SK-N-SH treated with all-trans-retinoic acid at 6 μM for 48 hours (cell line): ENCODE data around the gene EEFSEC.

Experiments used
- ATAC-seq: fragments of 200-7000 bp; cut with Tn5 transposase; 3 replicates; pipeline ENCODE4 v1.9.1; 2020; ENCODE audit warnings: mild to moderate bottlenecking, moderate library complexity
- ARNTL ChIP-seq: fragments of 450-650 bp; formaldehyde crosslinking; IDR thresholded peaks from 2 replicates; pipeline ENCODE4 v1.5.0; 2020; ENCODE audit warnings: low read depth, mild to moderate bottlenecking, moderate library complexity, borderline replicate concordance
- CREB5 ChIP-seq: fragments of 250-450 bp; sonication (Bioruptor Pico); IDR thresholded peaks from 2 replicates; pipeline ENCODE4 v1.5.1; 2020; ENCODE audit warnings: low read depth, mild to moderate bottlenecking, moderate library complexity
- CSDC2 ChIP-seq: fragments of 250-450 bp; sonication (Bioruptor Pico); IDR thresholded peaks from 2 replicates; pipeline ENCODE4 v1.5.0; 2020; ENCODE audit warnings: mild to moderate bottlenecking, moderate library complexity
- ESRRG ChIP-seq: fragments of 250-450 bp; sonication (Bioruptor Pico); IDR thresholded peaks from 2 replicates; pipeline ENCODE4 v1.6.1; 2021; ENCODE audit warnings: mild to moderate bottlenecking
- GLIS3 ChIP-seq: fragments of 250-450 bp; sonication (Bioruptor Pico); IDR thresholded peaks from 2 replicates; pipeline ENCODE4 v1.5.0; 2020; ENCODE audit warnings: mild to moderate bottlenecking, moderate library complexity
- ISL1 ChIP-seq: fragments of 250-450 bp; sonication (Bioruptor Pico); IDR thresholded peaks from 2 replicates; pipeline ENCODE4 v2.1.2; 2022; ENCODE audit warnings: mild to moderate bottlenecking, moderate library complexity
- OSR1 ChIP-seq: fragments of 250-450 bp; sonication (Bioruptor Pico); IDR thresholded peaks from 2 replicates; pipeline ENCODE4 v1.8.0; 2022; ENCODE audit warnings: moderate library complexity, mild to moderate bottlenecking, inconsistent platforms
- PPARA ChIP-seq: fragments of 250-450 bp; sonication (Bioruptor Pico); IDR thresholded peaks from 2 replicates; pipeline ENCODE4 v1.5.0; 2020; ENCODE audit warnings: mild to moderate bottlenecking, borderline replicate concordance
- RARB ChIP-seq: fragments of 250-450 bp; sonication (Bioruptor Pico); IDR thresholded peaks from 2 replicates; pipeline ENCODE4 v1.8.0; 2021; ENCODE audit warnings: mild to moderate bottlenecking, moderate library complexity
- SNAI2 ChIP-seq: fragments of 250-450 bp; sonication (Bioruptor Pico); IDR thresholded peaks from 2 replicates; pipeline ENCODE4 v1.5.0; 2020; ENCODE audit warnings: mild to moderate bottlenecking, moderate library complexity
- TCF4 ChIP-seq: fragments of 250-450 bp; sonication (Bioruptor Pico); IDR thresholded peaks from 2 replicates; pipeline ENCODE4 v1.8.0; 2021; ENCODE audit warnings: mild to moderate bottlenecking, moderate library complexity, borderline replicate concordance
- TOX ChIP-seq: fragments of 250-450 bp; sonication (Bioruptor Pico); IDR thresholded peaks from 2 replicates; pipeline ENCODE4 v1.8.0; 2021; ENCODE audit warnings: mild to moderate bottlenecking, moderate library complexity, borderline replicate concordance
- ZC3H10 ChIP-seq: fragments of 250-450 bp; sonication (Bioruptor Pico); IDR thresholded peaks from 2 replicates; pipeline ENCODE4 v1.5.1; 2021; ENCODE audit warnings: mild to moderate bottlenecking, moderate library complexity
- ZFP3 ChIP-seq: fragments of 250-450 bp; sonication (Bioruptor Pico); IDR thresholded peaks from 2 replicates; pipeline ENCODE4 v1.5.0; 2020; ENCODE audit warnings: mild to moderate bottlenecking, moderate library complexity
- ZFP30 ChIP-seq: fragments of 450-650 bp; formaldehyde crosslinking; IDR thresholded peaks from 2 replicates; pipeline ENCODE4 v1.5.0; 2022; ENCODE audit warnings: mild to moderate bottlenecking, moderate library complexity
- ZNF565 ChIP-seq: fragments of 450-650 bp; formaldehyde crosslinking; conservative IDR thresholded peaks from 2 replicates; pipeline ENCODE4 v1.5.0; 2020; ENCODE audit warnings: low read depth, mild to moderate bottlenecking, moderate library complexity
- ZNF70 ChIP-seq: fragments of 450-650 bp; formaldehyde crosslinking; IDR thresholded peaks from 2 replicates; pipeline ENCODE4 v1.5.0; 2020; ENCODE audit warnings: mild to moderate bottlenecking, moderate library complexity
- ZNF8 ChIP-seq: fragments of 450-650 bp; formaldehyde crosslinking; IDR thresholded peaks from 2 replicates; pipeline ENCODE4 v1.5.0; 2020; ENCODE audit warnings: mild to moderate bottlenecking, moderate library complexity
- TF ChIP-seq, protein P1 (sequence below): fragments of 250-450 bp; sonication (Bioruptor Pico); IDR thresholded peaks from 2 replicates; pipeline ENCODE4 v1.5.1; 2021; ENCODE audit warnings: mild to moderate bottlenecking, moderate library complexity
- TF ChIP-seq, protein P2 (sequence below): fragments of 250-450 bp; sonication (Bioruptor Pico); IDR thresholded peaks from 2 replicates; pipeline ENCODE4 v1.5.0; 2020; ENCODE audit warnings: mild to moderate bottlenecking, moderate library complexity

EEFSEC gene

DNA sequence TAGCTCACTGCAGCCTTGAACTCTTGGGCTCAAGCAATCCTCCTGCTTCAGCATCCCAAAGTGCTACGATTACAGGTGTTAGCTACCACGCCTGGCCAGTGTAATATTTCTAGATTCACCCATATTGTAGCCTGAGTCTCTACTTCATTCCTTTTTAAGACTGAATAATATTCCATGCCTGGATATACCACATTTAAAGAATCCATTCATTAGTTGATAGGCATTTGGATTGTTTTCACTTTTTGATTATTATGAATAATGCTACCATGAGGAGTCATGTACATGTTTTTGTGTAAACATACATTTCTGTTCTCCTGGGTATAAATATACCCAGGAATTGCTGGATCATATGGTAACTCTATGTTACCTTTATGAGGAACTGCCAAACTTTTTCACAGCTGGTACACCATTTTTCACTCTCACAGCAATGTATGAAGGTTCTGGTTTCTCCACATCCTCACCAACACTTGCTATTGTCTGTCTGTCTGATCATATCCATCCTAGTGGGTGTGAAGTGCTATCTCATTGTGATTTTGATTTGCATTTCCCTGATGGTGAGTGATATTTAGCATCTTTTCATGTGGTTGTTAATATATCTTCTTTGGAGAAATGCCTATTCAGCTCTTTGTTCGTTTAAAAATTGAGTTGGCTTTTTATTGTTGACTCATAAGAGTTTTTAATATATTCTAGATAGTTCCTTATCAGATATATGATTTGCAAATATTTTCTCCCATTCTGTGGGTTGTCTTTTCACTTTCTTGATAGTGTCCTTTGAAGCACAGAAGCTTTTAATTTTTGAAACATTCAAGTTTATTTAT is 32.6 kb downstream of the EEFSEC start:
- TF ChIP-seq TOX (CRISPR knock-in tag): no peak
- peak; percentile 93 for TF ChIP-seq ZNF8 (CRISPR knock-in tag)
- TF ChIP-seq ZNF70 (CRISPR knock-in tag): no peak
- no peak for TF ChIP-seq OSR1 (CRISPR knock-in tag)
- no peak for ATAC-seq

DNA sequence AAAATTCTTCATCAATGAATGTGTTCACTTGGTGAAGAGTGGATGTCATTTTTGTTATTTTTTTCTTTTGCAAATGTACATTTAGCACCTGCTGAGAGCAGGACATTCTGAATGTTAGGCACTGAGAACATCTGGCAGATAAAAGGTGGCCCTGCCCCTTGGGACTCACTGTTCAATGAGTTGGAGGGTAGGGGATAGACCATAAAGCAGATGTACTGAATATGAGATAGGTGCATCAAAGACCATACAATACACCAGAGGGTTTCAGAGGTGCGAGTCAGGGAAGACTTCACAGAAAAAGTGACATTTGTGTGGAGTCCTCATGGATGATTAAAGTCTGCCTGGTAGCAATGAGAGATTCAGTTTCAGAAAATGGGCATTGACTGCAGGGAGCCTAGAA is 34.2 kb downstream of the EEFSEC start:
- no peak for ATAC-seq
- TF ChIP-seq ISL1 (CRISPR knock-in tag) (no peak), ZNF565 (CRISPR knock-in tag) (no peak), CREB5 (CRISPR knock-in tag) (no peak), PPARA (no peak), ZFP30 (CRISPR knock-in tag) (no peak), SNAI2 (CRISPR knock-in tag) (no peak), CSDC2 (CRISPR knock-in tag) (no peak), GLIS3 (CRISPR knock-in tag) (no peak), RARB (CRISPR knock-in tag) (no peak), TOX (CRISPR knock-in tag) (no peak)
- TF ChIP-seq, all 23 proteins: peak for 0

DNA sequence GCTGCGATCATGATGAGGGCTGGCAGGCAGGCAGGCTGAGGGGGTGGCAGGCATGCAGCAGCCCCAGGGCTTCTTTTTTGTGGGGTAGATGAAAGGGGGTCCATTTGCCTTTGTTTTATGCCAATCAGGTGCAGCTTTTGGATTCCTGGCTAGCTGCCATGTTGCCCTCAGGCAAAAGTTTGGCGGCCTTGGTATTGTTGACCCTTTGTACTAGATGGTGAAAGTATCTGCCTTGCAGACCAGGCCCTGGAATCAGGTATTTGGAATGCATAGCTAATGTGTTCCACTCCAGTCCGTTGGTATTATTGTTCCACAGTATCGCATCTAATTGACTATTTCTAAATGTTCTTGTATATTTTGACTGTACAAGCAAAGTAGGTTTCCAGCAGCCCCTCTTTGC is 35.0 kb downstream of the EEFSEC start:
- ATAC-seq: no peak

GRCh38 chr3:128188956-128189355 is 35.7 kb downstream of the EEFSEC start:
- TF ChIP-seq CREB5 (CRISPR knock-in tag): no peak
- TF ChIP-seq ZC3H10: no peak
- no peak for TF ChIP-seq ZNF70 (CRISPR knock-in tag)
- TF ChIP-seq ISL1 (CRISPR knock-in tag): no peak
- no peak for TF ChIP-seq ZFP3 (CRISPR knock-in tag)
- TF ChIP-seq CSDC2 (CRISPR knock-in tag): no peak
- TF ChIP-seq TCF4 (CRISPR knock-in tag): no peak
- TF ChIP-seq, protein P1, sequence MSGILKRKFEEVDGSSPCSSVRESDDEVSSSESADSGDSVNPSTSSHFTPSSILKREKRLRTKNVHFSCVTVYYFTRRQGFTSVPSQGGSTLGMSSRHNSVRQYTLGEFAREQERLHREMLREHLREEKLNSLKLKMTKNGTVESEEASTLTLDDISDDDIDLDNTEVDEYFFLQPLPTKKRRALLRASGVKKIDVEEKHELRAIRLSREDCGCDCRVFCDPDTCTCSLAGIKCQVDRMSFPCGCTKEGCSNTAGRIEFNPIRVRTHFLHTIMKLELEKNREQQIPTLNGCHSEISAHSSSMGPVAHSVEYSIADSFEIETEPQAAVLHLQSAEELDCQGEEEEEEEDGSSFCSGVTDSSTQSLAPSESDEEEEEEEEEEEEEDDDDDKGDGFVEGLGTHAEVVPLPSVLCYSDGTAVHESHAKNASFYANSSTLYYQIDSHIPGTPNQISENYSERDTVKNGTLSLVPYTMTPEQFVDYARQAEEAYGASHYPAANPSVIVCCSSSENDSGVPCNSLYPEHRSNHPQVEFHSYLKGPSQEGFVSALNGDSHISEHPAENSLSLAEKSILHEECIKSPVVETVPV: no peak
- no peak for TF ChIP-seq ESRRG (CRISPR knock-in tag)
- TF ChIP-seq ZNF8 (CRISPR knock-in tag): no peak
- TF ChIP-seq, protein P2, sequence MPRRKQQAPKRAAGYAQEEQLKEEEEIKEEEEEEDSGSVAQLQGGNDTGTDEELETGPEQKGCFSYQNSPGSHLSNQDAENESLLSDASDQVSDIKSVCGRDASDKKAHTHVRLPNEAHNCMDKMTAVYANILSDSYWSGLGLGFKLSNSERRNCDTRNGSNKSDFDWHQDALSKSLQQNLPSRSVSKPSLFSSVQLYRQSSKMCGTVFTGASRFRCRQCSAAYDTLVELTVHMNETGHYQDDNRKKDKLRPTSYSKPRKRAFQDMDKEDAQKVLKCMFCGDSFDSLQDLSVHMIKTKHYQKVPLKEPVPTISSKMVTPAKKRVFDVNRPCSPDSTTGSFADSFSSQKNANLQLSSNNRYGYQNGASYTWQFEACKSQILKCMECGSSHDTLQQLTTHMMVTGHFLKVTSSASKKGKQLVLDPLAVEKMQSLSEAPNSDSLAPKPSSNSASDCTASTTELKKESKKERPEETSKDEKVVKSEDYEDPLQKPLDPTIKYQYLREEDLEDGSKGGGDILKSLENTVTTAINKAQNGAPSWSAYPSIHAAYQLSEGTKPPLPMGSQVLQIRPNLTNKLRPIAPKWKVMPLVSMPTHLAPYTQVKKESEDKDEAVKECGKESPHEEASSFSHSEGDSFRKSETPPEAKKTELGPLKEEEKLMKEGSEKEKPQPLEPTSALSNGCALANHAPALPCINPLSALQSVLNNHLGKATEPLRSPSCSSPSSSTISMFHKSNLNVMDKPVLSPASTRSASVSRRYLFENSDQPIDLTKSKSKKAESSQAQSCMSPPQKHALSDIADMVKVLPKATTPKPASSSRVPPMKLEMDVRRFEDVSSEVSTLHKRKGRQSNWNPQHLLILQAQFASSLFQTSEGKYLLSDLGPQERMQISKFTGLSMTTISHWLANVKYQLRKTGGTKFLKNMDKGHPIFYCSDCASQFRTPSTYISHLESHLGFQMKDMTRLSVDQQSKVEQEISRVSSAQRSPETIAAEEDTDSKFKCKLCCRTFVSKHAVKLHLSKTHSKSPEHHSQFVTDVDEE: no peak
- no peak for TF ChIP-seq ZNF565 (CRISPR knock-in tag)
- no peak for TF ChIP-seq TOX (CRISPR knock-in tag)

More for the DNA sequence above, 35.0 kb downstream of the EEFSEC start:
- TF ChIP-seq, protein P2: no peak
- TF ChIP-seq ARNTL: no peak
- TF ChIP-seq, protein P1: no peak
- TF ChIP-seq, all 23 proteins: peak for 0

More at GRCh38 chr3:128188956-128189355, 35.7 kb downstream of the EEFSEC start:
- no peak for ATAC-seq
